CD4-positive, alpha-beta T cell treated with Interleukin-6 for 4 hours (primary cell): Measurements from ENCODE around the gene SLC7A6.

Source experiments
- DNase-seq: peaks from one replicate; pipeline ENCODE4 v3.0.0-alpha.2; 2020; ENCODE audit warnings: mixed read lengths

Gene SLC7A6

DNA sequence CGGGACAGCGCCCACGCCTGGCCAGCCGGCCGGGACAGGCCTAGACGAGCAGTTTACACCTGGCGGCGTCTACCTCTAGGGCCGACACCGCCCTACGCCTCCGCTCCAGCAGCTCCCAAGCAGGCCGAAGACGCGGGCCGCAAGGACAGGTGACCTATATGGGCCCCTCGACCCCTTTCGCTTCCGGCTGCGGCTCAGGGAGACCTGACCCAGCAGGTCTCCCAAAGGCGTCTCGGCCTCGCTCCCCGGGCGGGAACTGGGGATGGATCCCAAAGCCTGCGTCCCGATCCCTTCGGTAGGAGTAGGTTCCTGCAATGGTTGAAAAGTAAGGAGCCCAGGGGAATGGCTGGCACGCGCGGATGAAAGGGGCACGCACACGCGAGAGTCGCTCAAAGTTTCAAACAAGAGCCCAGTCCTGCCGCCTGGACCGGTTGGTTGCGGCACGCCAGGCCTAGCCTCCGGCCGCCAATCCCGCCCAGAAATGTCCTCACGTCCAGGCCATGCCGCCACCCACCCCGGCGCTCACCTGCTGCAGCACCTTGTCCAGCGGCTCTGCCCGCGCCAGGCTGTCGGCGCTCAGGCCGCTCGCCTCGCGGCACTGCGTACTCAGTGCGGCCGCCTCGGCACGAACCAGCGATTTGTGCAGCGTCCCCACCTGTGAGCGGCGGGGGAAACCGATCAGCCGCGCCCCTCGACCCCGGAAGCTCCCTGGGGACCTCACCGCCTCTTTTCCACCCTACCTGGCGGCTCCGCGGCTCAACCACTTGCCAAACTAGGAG is 29.0 kb upstream of the SLC7A6 start:
- DNase-seq, result no peak

DNA sequence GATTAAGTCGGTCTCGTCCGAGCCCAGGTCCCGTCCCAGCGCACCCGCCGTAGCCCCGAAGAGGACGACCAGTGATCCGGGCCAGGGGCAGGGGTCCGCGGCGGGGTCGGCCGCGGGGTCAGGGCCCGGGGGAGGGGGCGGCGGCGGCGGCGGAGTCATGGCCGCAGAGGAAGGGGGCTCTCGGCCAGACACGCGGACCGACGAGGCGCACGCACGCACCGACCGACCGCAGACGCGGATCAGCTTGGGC is 28.5 kb upstream of the SLC7A6 start, which contains the start of gene ESRP2:
TSS of gene ESRP2 (minus strand) at position 241 of the 250 bp plus-strand sequence. CDS start at position 159, 82 bp downstream.
- DNase-seq, result no peak

DNA sequence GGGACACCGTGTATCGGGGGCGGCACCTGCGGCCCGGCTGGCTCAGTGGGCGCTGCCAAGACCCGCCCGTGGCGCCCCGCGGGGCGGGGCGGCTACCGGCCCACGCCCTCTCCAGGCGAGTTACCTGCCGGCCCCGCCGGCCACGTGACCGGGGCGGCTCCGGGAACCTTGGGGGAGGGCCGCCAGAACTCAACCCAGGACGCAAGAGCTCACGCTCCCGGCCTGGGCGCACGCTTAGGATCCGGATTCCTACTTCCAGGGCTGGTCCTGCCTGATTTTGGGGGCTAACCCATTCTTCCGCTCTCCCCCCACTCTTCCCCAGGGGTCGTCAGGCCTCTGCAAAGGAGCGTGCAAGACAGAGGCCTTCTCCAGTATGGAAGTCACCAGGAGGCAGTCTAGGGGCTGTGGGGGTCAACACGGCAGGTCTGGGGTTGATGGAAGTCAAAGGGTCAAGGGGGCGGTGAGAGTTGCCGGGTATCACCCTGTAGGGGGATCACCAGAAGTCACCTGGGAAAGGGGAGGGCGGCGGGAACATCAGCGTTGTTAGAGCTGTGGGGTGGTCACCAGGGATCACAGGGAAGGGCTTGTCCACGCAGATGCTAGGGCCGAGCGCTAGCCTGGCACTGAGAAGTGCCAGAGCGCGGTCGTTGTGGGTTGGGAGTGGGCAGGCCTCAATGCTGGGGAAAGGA is 28.0 kb upstream of the SLC7A6 start:
- peak; percentile 57 for DNase-seq

DNA sequence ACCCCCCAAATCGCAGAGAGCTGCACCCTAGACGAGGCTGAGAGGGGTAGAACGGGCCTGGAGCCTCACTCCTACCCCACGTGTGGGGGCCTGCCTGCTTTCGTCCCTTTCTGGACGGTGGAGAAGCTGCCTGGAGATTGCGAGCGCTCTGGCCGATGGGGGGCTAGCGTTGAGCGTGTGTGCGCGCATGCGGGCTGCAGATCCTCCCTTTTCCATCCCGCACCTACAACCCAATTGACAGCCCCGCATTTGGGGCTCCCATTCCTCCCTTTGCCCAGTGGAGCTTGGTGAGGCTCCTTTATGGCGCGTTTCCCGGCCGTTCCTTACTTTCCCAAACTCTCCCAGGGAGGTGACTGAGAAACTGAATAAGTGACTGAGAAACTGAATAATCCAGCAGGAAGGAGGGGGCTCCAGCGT is 27.5 kb upstream of the SLC7A6 start:
- no peak for DNase-seq

DNA sequence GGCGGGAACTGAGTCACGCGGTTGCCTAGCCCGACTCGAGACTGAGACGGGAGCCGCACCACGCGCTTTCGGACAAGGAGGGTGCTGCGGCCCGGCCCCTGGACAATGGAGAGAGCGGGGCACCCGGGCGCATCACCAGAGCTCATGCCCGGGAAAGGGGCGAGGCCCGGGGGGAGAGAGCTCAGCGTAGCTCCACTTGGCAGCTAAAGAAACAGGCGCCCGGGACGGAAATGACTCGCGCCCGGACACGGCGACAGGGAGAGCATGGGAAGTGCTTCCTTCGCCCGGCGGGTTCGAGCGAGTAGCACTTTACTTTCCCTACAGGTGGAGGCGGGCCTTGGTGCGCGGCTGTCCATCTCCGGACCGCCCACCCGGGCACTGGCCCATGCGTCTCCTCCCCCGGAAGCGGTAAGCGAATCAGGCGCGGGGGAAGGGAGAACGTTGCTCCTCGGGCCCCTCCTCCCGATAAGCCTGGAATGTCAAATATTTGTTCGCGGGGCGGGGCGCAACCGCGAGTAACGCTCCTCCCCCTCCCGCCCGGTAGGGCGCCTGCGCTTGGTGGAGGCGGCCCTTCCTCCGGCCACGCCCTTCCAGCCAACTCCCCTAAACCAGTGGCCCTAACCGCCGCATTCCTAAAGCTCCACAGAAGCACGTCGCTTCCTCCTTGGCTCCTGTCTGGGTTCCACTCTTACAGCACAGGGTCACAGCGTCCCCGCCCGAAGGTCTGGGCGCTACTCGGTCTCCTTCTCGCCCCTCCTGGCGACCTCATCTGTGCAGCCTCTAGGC is 26.9 kb upstream of the SLC7A6 start:
- DNase-seq, result peak; percentile 95

DNA sequence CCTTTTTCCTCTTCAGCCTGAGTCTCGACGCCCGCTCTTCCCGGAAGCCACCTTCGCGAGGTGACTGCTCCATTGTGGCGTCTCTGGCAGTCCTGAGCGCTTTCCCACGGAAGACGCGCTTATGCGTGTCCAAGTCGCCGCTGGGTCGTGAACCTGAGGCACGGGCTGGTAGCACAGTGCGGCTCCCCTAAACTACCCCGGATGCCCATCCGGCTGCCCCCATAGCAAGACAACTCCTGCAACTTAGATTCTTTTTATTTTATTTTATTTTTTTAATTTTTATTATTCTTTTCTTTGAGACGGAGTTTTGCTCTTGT is 26.3 kb upstream of the SLC7A6 start:
- DNase-seq, result no peak

DNA sequence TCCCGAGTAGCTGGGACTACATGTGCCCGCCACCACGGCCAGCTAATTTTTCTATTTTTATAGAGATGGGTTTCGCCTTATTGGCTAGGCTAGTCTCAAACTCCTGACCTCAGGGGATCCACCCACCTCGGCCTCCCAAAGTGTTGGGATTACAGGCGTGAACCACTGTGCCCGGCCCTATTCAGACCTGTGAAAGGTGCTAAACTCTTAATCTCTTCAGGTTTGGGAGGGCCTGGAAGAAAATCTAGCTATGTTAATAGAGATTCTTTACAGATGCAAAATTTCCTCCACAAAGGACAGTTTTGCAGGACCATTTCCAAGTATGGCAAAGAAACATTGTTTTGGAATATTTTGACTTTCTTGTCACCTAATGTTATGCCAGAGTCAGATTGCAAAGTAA is 22.2 kb upstream of the SLC7A6 start:
- no peak for DNase-seq

DNA sequence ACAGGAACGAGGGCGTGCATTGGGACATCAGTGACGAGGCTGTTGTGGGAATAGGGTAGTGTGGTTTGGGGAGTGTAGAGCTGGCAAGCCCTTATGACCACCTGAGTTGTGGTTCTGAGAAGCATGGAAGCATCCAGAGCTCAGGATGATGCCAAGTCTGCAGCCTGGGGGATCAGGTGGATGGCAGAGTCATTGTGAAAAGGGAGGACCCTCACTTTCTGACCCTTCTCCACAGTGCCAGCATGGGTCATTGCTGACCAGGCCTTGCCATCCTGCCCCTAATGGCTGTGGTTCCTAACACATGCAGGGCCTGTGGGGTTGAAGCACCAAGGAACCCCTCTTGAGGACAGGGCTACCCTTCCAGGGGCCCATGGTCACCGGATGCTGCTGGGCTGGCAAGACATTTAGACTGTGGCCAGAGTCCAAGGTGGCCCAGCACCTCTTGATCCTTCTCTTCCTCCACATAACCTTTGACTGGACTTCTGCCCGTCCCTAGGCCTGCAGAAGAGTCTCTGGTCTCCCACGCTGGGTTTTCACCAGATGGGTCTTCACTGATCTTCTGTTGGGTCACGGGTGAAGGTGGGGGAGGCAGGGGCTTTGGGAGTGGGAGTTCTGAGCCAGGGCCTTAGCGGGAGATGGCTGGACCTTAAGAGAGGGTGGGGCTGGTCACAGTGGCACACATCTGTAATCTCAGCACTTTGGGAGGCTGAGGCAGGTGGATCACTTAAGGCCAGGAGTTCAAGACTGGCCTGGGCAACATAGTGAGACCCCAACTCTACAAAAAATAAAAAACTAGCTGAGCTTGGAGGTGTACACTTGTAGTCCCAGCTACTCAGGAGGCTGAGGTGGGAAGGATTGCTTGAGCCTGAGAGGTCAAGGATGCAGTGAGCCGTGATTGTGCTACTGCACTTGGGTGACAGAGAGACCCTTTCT is 21.1 kb upstream of the SLC7A6 start:
- DNase-seq, result no peak

DNA sequence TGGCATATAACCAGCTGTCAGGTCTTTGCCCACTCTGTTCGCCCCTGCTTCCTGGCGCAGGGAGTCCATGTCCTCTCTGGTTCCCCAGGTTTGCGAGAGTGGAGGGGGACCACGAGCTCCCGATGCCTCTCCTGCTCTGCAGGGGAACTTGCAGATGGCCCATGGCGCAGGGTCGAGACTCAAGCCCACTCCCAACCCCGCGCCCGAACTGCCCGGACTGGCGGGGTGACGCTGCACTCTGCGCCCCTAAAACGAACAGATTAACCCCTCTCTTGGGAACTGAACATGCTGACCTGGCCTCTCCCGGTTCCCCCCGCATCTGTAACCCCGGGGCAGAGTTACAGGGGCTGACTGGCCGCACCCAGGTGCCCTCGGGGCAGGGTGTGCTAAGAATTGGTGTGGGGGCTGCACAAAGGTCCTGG is 19.8 kb upstream of the SLC7A6 start:
- DNase-seq, result no peak

DNA sequence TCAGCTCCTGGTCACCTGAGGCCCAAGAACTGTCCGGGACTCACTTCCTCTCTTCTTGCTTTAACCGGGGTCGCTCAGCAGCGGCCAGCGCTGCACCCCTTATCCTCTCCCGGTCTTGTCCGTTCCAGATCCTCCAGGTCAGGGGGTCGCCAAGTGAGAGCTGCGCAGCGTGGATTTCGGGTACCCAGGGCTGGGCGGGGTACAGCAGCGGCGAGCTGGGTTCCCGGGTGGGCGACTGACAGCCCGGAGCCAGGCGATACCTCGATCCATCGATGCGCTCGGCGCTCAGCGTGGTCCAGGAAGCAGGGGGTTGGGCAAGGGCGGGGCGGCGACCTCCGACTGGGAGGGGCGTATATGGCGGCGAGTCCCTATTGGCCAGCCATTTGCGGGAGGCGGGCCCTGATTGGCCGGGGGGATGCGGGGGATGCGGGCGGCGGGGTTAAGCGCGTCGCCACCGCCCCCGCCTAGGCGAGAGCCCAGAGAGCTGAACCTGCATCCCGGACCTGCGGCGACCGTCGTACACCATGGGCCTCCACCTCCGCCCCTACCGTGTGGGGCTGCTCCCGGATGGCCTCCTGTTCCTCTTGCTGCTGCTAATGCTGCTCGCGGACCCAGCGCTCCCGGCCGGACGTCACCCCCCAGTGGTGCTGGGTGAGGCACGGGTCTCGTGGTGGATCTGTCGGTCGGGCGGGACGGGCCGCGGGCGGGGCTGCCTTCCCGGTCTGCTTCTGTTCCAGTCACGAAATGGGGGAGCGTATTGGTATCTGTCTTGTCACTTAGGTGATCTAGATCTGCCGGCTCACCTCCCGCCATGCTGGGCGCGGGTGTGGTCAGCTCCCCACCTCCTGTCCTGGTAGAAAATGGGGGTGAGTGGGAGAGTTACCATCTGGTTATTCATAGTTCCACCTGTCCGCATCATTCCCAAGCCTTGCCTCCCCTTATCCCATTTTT is 19.1 kb upstream of the SLC7A6 start, which contains the start of gene PLA2G15:
TSS of gene PLA2G15 (plus strand) at position 471 of the 951 bp plus-strand sequence. CDS start at position 525, 54 bp downstream.
- peak; percentile 96 for DNase-seq

DNA sequence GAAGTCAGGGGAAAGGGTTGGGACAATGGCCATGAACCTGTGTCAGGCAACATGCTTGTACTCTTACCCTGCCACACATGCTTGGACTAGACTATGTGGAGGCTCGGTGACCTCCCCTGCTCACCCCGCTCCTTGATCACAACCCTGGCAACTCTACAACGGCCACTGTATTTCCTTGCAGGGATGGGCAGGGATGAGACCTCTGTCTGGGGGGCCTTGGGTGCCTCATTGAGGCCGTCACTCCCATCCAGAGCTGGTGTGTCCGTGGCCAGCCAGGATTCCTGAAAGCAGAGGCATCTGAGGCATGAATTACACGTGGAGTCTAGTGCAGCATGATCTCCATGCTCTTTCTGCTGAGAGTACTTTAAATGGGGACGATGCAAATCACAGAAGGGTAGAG is 18.2 kb upstream of the SLC7A6 start:
- DNase-seq, result no peak

DNA sequence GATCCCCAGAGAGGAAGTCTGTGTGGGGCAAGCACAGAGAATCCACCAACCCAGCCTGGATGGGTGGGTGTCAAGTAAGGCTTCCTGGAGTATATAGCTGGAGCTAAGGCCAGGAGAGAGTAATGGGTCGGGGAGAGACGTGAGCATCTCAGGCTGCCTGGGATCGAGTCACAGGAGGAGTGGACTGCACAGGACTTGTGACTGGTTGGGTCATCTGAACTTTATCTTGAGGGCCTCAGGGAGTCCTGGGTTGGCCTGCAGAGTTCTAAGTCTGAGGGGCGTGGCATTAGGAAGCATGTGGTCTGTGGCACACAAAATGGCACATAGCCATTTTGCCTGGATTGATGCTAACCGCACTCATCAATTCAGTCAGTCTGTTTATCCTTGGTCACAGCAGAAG is 17.7 kb upstream of the SLC7A6 start:
- DNase-seq, result no peak

DNA sequence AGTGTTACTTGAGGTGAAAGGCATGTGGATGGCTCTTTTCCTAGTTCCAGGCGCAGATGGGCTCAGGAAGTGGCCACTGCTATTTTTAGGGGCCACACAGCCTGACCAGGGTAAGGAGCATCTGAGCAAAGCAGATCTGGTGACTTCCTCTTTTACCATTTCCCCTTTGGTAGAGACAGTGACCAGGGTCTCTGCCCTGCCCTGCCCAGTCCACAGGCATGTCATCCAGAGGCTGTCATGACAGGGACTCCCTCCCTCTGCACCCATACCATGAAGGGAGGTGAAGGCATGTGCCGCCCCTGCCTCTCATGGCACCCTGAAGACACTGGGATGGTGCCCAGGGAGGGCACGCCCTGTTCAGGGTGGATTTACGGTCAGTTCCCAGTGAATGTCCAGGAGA is 16.9 kb upstream of the SLC7A6 start:
- DNase-seq, result no peak

DNA sequence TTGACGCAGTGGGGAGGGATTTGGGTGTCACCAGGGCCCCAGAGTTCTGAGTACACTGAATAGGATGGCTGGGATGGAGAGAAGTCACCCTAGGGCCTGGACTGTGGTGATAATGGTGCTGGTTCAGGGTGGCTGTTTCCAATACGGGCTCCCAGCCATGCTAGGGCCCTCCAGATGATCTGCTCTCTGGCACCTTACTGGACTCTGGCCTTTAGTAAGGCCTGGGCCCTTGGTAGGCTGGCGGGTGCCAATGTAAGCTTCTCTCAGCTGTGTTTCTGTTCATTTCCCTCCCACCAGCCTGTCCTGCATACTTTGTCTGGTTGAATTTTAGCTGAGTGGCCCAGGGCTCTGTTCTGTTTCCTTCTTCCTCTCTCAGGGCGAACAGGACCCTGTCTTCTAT is 16.4 kb upstream of the SLC7A6 start:
- DNase-seq, result no peak

DNA sequence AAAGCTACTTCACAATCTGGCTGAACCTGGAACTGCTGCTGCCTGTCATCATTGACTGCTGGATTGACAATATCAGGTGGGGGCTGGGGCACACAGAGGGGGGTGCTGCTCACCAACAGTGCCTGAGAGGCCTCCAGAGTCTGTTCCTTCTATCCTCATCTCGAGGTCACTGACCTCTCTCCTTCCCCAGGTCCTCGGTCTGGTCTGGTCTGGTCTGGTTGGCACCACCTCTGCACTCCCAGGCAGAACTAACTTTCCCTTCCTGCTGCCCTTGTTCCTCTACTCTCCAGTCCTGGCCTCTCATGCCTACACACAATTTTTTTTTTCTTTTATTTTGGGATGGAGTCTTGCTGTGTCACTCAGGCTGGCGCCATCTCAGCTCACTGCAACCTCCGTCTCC is 15.0 kb upstream of the SLC7A6 start:
- DNase-seq, result no peak

DNA sequence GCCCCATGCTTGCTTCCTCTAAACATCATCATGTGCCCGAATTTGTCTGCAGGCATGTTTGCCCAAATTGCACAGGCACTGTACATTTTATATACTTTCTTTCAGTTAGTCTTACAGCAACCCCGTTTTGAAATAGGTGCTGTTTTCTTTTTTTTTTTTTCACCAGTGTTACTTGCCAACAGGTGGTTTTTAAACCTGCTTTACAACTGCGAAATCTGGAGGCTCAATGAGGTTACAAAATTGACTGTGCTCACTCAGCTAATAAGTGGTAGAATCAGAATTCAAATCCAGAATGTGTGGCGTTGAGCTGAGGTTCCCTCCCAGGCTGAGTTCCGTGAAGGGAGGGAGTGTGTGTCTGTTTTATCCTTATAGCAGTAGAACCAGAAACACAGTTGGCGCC is 13.4 kb upstream of the SLC7A6 start:
- DNase-seq, result no peak

DNA sequence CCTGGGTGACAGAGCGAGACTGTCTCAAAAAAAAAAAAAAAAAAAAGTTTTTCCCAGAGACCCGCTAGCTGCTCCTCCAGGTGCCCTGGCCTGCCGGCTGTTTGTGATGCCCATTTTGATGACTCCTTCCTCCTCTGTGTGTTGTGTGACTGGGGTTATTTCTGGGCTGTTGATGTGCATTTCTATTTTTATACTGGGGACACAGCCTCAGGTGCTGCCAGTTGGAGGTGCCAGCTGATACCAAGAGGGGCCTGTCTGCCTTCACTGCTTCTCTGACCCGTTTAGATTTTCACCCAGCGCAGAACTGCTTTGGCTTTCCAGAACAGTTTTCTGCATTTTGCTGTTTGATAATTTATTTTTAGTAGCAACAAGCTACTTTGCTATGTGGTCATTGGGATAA is 12.5 kb upstream of the SLC7A6 start:
- no peak for DNase-seq

DNA sequence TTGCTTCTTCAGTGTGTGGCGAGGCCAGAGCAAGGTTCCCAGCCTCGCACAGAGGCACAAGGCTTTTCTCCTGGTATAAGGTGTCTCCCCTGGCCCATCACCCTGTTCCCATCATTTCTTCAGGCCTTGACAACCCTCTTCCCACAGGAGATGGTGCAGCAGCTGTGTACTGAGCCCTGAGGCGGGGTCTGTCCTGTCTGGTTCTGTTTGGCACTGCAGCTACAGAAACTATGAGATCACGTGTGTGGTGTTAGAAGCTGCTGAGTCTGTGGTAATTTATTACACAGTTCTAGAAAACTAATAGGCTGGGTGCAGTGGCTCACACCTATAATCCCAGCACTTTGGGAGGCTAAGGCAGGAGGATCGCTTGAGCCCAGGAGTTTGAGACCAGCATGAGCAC is 11.9 kb upstream of the SLC7A6 start:
- DNase-seq, result no peak

DNA sequence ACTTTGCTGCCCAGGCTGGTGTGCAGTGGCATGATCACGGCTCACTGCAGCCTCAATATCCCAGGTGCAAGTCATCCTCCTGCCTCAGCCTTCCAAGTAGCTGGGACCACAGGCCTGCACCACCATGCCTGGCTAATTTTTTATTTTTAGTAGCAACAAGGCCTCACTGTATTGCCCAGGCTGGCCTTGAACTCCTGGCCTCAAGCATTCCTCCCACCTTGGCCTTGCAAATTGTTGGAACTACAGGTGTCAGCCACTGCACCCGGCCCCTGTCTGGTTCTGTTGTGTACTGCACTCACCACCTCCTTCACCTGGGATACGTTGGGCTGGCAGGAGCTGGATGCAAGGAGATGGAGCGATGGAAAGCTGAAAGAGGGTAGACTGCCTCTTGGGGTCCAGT is 10.6 kb upstream of the SLC7A6 start:
- no peak for DNase-seq

DNA sequence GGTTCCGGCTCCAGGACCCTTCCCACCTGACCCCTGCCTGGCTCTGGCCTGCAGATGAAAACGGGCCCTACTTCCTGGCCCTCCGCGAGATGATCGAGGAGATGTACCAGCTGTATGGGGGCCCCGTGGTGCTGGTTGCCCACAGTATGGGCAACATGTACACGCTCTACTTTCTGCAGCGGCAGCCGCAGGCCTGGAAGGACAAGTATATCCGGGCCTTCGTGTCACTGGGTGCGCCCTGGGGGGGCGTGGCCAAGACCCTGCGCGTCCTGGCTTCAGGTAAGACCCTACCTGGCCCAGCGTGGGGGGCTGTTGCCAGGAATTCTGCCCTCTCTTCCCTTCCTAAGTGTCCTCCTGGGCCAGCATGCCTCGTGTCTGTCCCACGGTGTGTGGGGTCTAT is 8.6 kb upstream of the SLC7A6 start:
- DNase-seq, result no peak

DNA sequence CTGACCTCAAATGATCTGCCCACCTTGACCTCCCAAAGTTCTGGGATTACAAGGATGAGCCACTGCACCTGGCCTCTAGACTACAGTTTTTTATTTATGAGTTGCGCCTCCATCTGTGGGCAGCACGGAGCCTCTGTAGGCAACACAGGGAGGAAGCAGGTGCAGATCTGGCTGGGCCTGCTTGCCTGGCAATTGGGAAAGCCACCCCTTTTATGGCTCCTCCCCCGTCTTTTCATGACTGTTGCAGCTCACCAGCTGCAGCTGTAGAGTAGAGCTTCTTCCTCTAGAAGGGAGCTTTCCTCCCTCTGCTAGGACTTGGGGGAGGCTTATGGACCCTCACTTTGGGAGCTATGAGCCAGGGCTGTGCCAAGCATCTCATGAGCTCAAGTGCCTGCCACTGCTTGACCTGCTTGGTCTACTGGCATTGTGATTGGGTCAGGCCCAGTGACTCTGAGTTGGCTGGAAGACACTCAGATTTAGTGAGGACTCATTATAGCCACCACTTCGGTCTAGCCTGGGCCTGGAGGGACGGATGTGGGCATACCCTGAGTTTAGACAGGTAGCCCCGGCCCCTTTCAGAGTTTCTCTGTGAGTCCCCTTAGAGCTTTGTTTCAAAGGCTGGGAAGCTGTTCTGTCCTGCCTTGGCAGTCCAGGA is 6.9 kb upstream of the SLC7A6 start:
- DNase-seq, result peak; percentile 52
